NCI-H82 treated with DMSO at 0.1 percent for 48 hours (cell line): Measurements from ENCODE around the gene HSPA12B.

Experiments
- DNase-seq: peaks from one replicate; lab custom pipeline; 2025; ENCODE audit not compliant: unreplicated experiment; lab: John Stamatoyannopoulos, UW

Gene HSPA12B, protein sequence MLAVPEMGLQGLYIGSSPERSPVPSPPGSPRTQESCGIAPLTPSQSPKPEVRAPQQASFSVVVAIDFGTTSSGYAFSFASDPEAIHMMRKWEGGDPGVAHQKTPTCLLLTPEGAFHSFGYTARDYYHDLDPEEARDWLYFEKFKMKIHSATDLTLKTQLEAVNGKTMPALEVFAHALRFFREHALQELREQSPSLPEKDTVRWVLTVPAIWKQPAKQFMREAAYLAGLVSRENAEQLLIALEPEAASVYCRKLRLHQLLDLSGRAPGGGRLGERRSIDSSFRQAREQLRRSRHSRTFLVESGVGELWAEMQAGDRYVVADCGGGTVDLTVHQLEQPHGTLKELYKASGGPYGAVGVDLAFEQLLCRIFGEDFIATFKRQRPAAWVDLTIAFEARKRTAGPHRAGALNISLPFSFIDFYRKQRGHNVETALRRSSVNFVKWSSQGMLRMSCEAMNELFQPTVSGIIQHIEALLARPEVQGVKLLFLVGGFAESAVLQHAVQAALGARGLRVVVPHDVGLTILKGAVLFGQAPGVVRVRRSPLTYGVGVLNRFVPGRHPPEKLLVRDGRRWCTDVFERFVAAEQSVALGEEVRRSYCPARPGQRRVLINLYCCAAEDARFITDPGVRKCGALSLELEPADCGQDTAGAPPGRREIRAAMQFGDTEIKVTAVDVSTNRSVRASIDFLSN

DNA sequence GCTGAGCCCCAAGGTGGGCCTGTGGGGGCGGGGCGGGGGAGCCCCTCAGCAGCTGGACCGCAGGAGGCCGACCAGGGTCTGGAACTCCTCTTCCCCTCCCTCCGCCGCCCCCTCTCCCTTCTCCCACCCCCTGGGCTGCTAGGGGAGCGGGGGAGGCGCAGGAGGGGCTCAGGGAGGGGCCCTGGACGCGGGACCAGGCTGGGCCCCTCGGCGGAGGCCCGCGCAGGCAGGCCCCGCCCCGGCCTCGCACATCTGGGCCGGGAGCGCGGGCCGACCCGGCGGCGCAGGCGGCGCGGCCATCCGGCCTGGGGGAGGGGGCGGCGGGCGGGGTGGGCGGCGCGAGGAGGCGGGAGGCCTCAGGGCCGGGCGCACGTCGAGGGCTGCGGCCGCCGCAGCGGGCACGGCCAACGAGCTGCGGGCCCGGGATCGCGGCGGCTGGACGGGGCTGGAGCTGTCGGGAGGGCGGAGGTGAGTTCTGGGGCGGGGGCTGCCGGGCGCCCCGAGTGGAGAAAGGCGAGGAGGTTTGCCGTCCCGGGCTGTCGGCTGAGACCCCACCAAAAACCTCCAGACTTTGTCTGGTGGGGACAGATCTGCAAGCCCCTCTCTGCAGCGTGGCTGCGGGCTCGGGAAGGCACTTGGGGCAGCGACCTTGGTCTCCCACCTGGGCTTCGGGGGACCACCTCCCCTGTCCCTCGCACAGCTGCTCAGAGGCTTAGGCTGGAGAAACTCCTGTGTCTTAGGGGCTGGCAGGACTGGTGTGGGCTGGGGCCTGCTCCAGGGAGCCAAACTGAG, at the start of gene HSPA12B:
Gene HSPA12B (plus strand): TSS at position 359 of the 792 bp plus-strand sequence. CDS start 5,990 bp downstream, outside the sequence.
- DNase-seq, result no peak

DNA sequence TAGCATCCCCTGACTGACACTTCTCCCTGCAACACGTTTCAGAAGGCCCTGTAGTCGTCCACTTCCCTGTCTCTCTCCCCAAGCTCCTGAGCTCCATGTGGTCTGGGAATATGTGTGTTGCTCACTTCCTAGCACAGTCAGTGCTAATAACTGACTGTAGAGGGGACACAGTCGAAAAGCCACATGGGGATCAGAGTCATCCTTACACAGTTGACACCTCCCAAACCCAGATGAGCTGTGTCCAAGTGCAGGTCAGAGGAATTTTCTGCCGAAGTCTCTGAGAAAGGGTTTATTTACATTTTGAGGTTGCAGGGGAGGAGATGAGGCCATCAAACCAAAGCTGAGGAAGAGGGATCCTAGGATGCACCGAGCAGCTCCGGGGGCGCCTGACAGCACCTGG, 47.1 kb upstream of the HSPA12B start:
- DNase-seq, result no peak

DNA sequence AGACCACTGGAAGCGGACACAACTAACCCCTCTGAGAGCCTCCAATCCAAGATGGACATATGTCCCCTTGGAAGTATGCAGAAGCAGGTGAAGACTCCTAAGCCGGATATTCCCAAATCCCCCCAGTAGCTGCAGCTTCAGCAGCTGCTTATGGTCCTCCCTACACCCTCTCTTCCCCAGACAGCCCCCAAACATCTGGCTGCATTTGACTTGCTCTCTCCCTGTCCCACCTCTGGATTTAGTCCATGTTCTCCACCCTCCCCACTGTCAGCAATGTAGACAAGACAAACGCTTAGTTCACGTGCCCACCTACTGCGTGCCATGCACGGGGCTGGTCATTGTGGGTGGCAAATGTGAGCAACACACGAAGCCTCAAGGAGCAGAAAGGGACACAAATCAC, 46.1 kb upstream of the HSPA12B start:
- no peak for DNase-seq

DNA sequence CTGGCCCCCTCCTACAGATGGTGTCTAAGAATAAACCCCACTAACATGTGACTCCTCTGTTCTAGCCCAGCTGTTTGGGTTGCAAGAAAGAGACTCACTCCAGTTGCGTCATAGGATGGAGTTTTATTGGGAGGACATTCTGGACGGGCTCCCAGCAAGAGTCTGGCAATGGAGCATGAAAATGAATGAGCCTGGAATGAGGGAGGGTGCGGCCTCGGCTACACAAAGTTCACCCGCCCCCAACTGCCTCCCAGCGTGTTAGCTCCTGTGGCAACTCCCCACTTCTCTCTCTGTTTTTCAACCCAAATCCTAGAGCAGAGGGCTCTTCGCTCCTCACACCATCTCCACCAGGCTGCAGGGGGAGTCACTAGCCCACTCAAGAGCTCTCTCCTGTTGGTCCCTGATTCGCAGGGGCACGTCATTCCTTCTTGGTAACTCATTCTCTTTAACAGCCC, 45.6 kb upstream of the HSPA12B start:
- DNase-seq, result no peak

DNA sequence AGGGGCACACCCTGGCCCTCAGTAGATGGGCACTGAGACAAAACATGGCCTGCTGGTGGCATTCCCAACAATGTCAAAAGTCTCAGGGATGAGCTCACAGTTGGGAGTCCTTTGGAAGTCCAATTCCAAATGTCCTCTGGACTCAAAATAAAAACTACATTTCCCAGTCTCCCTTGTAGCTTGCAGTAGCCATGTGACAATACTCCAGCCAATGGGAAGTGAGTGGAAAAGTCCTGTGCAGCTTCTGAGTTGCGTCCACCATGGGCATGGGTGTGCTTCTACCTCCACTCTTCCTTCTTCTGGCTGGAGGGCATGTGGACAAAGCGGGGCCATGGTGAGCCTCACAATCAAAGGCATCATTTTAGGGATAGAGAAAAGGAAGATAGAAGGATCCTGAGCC, 44.8 kb upstream of the HSPA12B start:
- DNase-seq, result no peak

DNA sequence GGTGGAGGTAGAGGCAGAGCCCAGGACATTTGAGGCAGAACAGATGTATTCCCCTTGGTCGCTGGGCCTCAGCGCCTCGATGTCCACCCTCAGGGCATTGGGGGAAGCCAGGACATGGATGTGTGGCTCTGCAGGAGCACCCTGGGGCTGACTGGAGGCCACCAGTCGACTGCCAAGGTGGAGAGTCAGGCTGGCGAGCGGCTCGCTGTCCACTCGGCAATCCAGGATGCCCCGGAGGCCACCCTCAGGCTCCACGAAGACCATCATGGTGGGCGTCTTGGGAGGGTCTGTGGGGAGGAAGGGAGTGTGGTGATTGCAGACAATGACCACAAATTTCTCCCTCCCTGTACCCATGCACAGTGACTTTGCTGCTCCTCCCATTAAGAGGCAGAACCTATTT, 42.5 kb upstream of the HSPA12B start:
- no peak for DNase-seq

DNA sequence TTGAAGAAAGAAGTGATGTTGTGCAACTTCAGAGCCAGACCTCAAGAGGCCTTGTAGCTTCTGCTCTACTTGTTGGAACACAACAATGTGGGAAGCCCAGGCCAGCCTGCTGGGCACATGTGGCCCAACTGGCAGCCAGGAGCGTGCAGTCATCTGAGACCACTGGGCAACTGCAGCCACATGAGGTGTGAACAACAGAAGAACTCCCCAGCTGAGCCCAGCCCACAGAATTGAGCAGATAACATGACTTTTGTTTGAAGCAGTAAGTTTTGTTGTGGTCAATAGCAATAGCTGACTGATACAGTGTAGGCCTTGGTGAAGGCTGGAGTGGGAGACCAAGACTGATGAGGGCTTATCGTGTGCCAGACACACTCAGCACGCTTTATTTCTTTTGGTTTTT, 42.1 kb upstream of the HSPA12B start:
- DNase-seq, result no peak

DNA sequence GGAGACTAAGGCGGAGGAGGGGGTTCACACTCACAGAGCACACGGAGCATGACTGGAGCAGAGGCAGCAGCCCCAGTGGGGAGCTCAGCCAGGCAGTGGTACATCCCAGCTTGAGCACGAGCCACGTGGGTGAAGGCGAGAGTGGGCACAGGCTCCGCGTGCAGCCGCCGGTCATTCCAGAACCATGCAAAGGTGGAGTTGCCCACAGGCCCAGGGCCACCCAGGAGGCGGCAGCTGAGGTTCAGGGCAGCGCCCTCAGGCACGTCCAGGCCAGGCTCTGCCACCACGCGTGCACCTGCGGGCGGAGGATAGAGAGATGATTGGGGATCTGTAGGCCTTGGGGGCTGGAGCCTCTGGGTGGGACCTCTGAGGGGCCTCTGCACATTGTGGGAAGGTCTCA, 41.2 kb upstream of the HSPA12B start:
- DNase-seq, result no peak

DNA sequence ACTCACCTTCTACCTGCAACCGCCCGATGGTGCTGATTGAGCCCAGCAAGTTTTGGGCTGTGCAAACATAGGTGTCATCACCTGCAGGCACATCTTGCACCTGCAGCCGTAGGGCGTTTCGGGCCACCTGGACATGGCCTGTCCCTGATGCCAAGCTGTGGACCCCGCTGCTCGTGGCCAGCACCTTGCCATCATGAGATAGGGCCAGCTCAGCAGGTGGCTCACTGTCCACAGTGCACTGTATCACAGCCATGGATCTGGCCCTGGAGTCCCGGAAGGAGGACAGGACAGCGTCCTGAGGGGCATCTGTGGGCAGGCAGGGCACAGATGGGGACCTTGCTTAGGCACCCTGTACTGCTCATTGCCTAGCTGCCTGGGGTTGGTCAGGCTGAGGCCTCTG, 40.6 kb upstream of the HSPA12B start:
- no peak for DNase-seq

DNA sequence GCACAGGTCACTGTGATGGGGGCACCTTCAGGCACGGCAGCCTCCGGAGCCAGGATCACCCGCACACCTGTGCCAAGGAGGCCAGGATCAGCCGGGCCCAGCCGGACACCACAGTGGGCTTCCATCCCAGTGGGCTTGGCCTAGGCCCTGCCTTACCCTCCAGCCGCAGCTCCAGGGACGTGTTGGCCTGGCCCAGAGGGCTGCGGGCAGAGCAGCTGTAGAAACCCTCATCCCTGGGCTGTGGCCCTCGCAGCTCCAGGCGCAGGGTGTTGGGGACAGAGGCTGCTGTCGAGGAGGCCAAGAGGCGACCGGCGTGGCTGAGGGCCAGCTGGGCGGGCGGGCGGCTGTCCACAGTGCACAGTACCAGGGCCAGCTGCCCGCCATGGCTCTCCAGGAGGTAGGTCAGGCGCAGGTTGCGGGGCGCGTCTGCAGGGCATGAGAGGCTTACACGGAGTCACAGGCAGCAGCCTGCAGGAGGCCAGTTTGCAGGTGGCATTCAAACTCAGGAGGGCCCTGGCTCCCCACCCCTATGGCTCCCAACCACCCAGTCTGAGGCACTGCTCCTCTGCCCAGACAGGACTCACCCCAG, 39.7 kb upstream of the HSPA12B start:
- DNase-seq, result no peak

DNA sequence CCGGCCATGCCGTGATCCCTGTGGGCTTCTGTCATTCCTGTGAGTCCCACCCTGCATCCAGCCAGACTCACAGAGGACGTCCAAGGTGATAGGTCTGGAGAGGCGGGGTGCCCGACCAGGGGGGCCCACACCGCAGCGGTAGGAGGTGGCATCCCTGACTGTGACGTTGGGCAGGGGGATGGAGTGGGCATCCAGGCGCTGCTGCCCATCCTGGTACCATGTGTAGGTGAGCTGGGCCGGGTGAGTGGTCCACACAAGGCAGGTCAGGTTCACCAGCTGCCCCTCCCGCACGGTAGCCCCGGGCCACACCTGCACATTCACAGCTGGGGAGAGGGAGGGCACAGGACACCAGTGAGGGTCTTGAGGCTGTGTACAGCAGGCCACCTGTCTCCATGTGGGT, 39.1 kb upstream of the HSPA12B start:
- DNase-seq, result no peak

DNA sequence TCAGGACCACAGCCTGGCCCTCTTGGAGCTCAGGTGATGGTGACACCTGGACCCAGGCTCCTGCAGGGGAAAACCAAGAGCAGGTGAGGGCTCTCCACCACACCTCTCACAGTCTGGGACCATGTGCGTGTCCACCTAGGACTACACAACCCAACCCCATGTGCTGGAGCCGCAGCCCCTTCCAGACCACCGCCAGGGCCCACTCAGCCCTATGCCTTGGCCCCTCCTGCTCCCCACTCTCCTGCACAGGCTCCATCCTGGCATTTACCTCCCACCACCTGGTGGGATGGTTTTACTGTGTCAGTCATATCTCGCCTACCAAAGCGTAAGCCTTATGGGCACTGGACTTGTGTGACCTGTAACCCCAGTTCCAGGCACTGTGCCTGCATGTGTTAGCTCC, 37.6 kb upstream of the HSPA12B start:
- no peak for DNase-seq

DNA sequence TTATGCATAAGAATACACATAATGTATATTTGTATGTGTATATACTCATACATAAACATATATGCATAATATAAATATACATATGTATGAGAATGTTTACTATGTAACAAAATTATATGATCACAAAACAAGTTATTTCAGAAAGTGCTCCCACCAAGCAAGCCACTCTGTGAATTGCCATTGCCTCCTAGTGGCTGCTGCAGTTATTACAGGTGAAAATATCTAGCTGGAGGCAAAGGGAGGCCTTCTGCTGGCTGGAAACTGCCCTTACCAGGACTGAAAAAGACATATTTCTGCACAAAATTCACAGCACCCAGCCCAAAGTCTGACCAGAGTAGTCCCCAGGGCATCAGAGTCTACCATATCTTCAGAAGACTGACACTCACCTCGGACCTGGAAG, 36.3 kb upstream of the HSPA12B start:
- DNase-seq, result no peak

DNA sequence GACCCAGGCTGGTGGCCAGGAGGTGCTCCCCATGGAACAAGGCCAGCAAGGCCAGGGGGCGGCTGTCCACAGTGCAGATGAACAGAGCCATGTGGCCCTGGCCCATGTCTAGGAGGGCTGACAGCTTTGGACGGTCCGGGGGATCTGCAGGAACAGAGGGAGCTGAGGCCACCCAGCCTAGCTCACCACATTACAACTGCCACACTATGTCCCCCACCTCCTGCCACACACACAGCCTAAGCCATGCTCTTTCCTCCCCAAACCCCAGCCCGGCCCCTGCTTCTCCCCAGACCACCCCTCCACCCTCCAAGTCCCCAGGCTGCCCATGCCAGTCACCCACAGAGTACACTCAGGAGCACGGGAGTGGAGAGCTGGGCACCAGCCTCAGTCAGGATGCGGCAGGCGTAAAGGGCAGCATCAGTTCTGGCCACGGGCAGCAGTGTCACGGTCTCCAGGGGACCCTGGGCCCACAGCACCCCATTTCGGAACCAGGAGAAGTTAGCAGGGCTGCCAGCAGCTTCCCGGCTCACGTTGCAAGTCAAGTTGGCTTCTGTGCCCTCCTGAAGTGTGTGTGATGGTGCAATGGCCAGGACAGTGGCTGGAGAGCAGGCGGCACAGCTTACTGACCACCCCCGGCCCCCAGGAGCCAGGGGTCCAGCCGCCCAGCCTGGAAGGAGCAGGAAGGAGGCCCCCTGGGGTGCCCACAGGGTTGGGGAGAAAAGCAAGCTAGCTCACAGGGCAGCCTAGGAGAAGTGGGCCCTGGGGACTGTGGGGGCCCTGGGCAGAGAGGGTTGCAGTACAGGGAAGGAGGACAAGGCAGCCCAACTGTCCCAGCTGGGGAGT, 35.5 kb upstream of the HSPA12B start:
- no peak for DNase-seq

DNA sequence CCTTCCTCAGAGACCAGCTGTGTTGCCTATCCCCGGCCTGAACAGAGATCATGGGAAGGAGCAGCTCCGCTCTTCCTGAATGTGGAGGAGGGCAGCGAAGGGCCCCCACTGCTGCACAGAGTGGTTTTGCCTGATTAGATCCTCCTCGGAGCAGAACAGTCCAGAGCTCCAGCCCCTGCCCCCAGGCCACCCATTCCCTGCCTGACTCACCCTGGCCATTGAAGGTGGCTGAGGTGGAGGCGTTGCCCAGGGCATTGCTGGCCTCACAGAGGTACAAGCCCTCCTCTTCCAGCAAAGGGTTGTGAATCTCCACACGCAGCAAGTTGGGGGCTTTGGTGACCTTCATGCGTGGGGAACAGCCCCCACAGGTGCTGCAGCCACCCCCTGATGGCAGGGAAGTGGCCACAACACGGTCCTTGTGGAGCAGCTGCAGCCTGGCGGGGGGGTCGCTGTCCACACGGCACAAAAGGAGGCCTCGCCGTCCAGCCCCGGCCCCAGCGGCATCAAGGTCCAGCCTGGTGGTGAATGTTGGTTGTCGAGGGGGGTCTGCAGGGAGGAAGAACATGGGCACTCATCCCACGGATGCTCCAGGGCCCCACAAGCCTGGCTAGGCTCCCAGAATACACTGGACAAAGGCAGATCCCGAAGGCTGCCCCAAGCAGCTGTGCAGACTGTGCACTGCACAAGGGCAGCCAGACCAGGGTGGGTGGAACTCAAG, 34.7 kb upstream of the HSPA12B start:
- DNase-seq, result no peak

DNA sequence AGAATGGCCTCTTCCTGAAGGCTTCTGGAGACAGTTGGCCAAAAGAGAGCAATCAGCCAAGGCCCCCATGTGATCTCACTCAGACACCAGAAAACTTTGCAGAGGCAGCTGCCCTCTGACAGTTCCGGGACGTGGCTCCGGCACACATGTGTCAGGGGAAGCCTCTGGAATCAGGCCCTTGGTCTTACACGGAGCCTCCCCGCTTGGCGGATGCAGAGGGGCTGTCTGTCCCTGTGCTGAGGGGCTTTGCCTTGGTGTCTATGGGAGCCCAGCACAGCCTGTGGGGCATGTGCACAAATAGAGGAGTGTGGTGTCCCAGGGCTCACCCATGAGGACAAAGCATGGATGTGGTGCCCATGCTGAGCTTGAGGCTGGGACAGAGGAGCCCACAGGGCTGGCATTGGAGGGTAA, 33.9 kb upstream of the HSPA12B start:
- DNase-seq, result no peak

DNA sequence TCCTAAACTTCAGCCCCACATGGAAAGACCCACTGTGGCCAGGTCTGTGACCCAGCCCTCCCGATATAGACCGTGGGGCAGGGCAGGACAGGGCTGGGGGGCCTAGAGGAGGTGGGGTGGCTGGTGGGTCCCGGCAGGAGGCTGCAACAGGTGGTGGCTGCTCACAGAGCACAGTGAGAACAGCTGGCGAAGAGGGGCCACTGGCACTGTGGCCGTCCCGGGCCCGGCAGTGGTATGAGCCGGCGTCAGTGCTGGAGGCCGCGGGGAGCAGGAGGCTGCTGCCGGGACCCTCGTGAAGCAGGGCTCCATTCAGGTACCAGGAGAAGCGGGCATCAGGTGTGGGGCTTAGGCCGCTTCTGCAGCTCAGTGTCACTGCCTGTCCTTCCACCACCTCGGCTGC, 33.4 kb upstream of the HSPA12B start:
- no peak for DNase-seq

DNA sequence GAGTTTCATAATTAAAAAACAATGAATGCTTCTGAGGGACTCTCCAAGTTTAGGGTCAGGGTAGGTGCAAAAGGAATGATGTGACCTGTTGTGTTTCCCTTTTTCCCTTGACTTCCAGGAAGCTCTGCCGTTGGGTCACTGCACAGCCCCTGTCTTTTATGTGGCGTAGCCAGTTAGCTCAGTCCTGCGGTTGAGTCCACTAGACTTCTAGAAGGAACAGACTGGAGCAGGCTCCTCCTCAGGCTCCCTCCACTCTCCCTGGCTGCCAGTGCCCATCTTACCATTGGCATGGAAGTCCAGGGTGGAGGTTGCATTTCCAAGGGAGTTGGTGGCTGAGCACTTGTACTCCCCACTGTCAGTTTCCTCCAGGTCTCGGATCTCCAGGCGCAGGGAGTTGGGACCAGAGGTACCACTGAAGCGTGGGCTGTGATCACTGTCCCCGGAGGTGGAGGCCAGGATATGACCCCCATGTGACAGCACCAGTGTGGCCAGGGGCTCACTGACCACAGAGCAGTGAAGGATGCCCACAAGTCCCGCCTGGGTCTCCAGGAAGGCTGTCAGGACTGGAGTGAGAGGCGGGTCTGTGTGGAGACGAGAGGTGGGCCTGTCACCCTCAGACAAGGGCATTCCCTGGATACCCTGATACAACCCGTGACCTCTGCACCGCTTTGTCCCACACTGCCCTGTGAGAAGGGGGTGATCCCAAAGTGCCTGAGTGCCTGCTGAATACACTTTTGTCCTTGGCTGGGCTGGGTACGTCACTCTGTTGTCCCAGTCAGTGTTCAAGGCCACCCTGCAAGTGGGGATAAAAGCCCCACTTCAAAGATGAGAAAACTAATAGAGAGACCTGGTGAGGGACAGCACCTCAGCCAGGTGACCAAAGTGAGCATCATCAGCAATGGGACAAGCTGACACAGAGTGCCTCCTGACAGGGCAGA, 31.2 kb upstream of the HSPA12B start:
- DNase-seq, result no peak
